ENCODE measurements around the gene COP1.

DNA sequence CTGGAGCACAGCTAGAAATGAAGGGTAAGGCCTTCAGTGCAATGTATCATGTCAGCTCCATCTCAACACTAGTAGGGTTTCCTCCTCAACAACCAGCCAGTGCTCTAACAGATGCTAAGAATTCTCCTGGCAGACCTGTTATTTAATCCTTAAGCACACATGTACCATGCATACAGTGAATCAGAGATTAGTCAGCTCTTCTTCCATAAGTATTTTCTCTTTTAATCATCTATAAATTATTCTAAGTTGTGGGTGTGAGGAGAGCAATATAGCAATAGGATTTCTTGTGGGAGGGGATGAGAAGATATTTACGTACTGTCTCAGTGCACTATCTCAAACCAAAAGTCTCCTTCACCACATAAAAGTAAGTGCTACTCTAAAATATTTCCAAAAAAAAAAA, 95.3 kb downstream of the COP1 start:
- TF ChIP-seq, protein P1, sequence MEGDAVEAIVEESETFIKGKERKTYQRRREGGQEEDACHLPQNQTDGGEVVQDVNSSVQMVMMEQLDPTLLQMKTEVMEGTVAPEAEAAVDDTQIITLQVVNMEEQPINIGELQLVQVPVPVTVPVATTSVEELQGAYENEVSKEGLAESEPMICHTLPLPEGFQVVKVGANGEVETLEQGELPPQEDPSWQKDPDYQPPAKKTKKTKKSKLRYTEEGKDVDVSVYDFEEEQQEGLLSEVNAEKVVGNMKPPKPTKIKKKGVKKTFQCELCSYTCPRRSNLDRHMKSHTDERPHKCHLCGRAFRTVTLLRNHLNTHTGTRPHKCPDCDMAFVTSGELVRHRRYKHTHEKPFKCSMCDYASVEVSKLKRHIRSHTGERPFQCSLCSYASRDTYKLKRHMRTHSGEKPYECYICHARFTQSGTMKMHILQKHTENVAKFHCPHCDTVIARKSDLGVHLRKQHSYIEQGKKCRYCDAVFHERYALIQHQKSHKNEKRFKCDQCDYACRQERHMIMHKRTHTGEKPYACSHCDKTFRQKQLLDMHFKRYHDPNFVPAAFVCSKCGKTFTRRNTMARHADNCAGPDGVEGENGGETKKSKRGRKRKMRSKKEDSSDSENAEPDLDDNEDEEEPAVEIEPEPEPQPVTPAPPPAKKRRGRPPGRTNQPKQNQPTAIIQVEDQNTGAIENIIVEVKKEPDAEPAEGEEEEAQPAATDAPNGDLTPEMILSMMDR (IDR thresholded peaks at IDR 0.05), result no peak
- no peak for TF ChIP-seq POLR2AphosphoS5 (IDR thresholded peaks at IDR 0.05)

Data from breast epithelium (tissue), 3 donors.